GM12891 (cell line): Measurements from ENCODE around the gene ITSN1.

Experiments used
- PAX5 ChIP-seq: IDR thresholded peaks from 2 replicates; pipeline ENCODE4 v1.6.1; 2011; ENCODE audit warnings: low read length, moderate library complexity, mild to moderate bottlenecking; ENCODE audit not compliant: insufficient read depth, severe bottlenecking
- POLR2A ChIP-seq: IDR thresholded peaks from 2 replicates; pipeline ENCODE4 v1.6.1; 2011; ENCODE audit warnings: low read depth, low read length, control low read depth
- POLR2AphosphoS5 ChIP-seq: IDR thresholded peaks from 2 replicates; pipeline ENCODE4 v1.6.1; 2011; ENCODE audit warnings: low read depth, low read length, control low read depth
- POU2F2 ChIP-seq: IDR thresholded peaks from 2 replicates; pipeline ENCODE4 v1.6.1; 2011; ENCODE audit warnings: low read depth, mild to moderate bottlenecking, control low read depth, low read length, moderate library complexity
- SPI1 ChIP-seq: IDR thresholded peaks from 2 replicates; pipeline ENCODE4 v1.6.1; 2011; ENCODE audit warnings: low read depth, low read length, control low read depth
- TAF1 ChIP-seq: IDR thresholded peaks from 2 replicates; pipeline ENCODE4 v1.6.1; 2011; ENCODE audit warnings: low read depth, low read length, control low read depth

GRCh38 chr21:33940164-33940880, 298.0 kb downstream of the ITSN1 start:
- TF ChIP-seq TAF1 (no peak), POLR2A (no peak), POLR2AphosphoS5 (no peak), PAX5 (no peak), POU2F2 (no peak), SPI1 (0 out of 2 replicates have a peak, but pooled peaks have one; percentile 18)
